ENCODE measurements around the gene ADAM12. TPM values are rescaled to one million over a fixed set of nuclear protein-coding genes. Genes with fewer than 3 reads are reported as not detected.

The ADAM12 gene
- polyA plus RNA-seq, 1 of the 3 experiments (the other 2 are of a cell fraction), result 25.0 TPM

DNA sequence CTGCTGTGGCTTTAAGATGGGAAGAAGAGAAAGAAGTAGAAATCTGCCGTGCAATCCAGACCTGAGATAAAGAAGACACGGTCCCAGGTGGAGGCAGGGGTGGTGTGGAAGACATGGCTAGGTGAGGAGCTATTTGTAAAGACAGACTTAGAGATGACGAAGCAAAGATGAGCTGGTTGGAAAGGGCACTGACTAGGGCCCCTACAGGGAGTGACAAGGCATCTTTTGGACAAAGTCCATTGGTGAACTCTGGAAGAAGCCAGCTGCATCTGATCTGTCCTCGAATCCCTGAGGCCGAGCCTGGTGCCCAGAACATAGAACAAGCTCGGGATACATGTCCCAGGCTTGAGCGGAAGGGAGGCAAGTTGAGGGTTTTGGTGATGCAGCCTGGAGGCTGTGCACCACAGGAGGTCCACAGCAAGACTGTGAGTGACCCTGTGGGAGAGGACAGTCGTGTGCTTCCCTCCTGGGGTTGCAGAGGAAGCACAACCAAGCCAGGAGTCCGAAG lies 191.2 kb downstream of the ADAM12 start:
- H3K79me2 ChIP-seq (ENCODE audit: insufficient read depth), result no peaks in the 10 kb centered on the region
- H4K20me1 ChIP-seq (ENCODE audit: insufficient read depth), result no peaks in the 10 kb centered on the region
- no peaks in the 10 kb centered on the region for H3K36me3 ChIP-seq (replicated peaks in 1 of 2; ENCODE audit: control insufficient read depth in 1 of 2, insufficient read depth in 2 of 2, low read length in 1 of 2)
- H3K27me3 ChIP-seq (ENCODE audit: insufficient read depth), result no peaks in the 10 kb centered on the region
- peaks cover 18% of the 10 kb centered on the region for H3F3A ChIP-seq (replicated peaks; ENCODE audit: insufficient read depth)
- no peak overlapping the region for H3K9ac ChIP-seq
- ChIA-PET POLR2A (no interaction called here), CTCF (no interaction called here)
- TF ChIP-seq IRF3 (IDR thresholded peaks at IDR 0.05; ENCODE audit: low read depth, low read length), result no peak
- no peak for TF ChIP-seq MEF2A (IDR thresholded peaks at IDR 0.05; ENCODE audit: borderline replicate concordance, low read depth)
- TF ChIP-seq MAX (IDR thresholded peaks at IDR 0.05; ENCODE audit: low read depth), result no peak
- TF ChIP-seq GATA2 (CRISPR knock-in tag; IDR thresholded peaks at IDR 0.05), result no peak
- TF ChIP-seq FOXJ3 (CRISPR knock-in tag; IDR thresholded peaks at IDR 0.05), result no peak
- TF ChIP-seq, protein P1, sequence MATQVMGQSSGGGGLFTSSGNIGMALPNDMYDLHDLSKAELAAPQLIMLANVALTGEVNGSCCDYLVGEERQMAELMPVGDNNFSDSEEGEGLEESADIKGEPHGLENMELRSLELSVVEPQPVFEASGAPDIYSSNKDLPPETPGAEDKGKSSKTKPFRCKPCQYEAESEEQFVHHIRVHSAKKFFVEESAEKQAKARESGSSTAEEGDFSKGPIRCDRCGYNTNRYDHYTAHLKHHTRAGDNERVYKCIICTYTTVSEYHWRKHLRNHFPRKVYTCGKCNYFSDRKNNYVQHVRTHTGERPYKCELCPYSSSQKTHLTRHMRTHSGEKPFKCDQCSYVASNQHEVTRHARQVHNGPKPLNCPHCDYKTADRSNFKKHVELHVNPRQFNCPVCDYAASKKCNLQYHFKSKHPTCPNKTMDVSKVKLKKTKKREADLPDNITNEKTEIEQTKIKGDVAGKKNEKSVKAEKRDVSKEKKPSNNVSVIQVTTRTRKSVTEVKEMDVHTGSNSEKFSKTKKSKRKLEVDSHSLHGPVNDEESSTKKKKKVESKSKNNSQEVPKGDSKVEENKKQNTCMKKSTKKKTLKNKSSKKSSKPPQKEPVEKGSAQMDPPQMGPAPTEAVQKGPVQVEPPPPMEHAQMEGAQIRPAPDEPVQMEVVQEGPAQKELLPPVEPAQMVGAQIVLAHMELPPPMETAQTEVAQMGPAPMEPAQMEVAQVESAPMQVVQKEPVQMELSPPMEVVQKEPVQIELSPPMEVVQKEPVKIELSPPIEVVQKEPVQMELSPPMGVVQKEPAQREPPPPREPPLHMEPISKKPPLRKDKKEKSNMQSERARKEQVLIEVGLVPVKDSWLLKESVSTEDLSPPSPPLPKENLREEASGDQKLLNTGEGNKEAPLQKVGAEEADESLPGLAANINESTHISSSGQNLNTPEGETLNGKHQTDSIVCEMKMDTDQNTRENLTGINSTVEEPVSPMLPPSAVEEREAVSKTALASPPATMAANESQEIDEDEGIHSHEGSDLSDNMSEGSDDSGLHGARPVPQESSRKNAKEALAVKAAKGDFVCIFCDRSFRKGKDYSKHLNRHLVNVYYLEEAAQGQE (IDR thresholded peaks at IDR 0.05; ENCODE audit: low read depth, low read length), result no peak
- TF ChIP-seq YY1 (IDR thresholded peaks at IDR 0.05; ENCODE audit: low read depth), result no peak
- no peak for TF ChIP-seq RFX5 (IDR thresholded peaks at IDR 0.05; ENCODE audit: low read length)
- TF ChIP-seq, protein P2, sequence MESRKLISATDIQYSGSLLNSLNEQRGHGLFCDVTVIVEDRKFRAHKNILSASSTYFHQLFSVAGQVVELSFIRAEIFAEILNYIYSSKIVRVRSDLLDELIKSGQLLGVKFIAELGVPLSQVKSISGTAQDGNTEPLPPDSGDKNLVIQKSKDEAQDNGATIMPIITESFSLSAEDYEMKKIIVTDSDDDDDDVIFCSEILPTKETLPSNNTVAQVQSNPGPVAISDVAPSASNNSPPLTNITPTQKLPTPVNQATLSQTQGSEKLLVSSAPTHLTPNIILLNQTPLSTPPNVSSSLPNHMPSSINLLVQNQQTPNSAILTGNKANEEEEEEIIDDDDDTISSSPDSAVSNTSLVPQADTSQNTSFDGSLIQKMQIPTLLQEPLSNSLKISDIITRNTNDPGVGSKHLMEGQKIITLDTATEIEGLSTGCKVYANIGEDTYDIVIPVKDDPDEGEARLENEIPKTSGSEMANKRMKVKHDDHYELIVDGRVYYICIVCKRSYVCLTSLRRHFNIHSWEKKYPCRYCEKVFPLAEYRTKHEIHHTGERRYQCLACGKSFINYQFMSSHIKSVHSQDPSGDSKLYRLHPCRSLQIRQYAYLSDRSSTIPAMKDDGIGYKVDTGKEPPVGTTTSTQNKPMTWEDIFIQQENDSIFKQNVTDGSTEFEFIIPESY (IDR thresholded peaks at IDR 0.05; ENCODE audit: borderline replicate concordance, low read depth), result no peak
- TF ChIP-seq JUND (IDR thresholded peaks at IDR 0.05), result no peak
- TF ChIP-seq USF2 (IDR thresholded peaks at IDR 0.05; ENCODE audit: borderline replicate concordance, low read depth, low read length), result no peak
- TF ChIP-seq CHD2 (IDR thresholded peaks at IDR 0.05; ENCODE audit: low read length, partially characterized antibody), result no peak
- no peak for TF ChIP-seq TCF12 (IDR thresholded peaks at IDR 0.05)
- no peak for TF ChIP-seq MXI1 (IDR thresholded peaks at IDR 0.05; ENCODE audit: low read depth, low read length)
- TF ChIP-seq NFIC (IDR thresholded peaks at IDR 0.05; ENCODE audit: borderline replicate concordance), result no peak
- TF ChIP-seq PBX3 (IDR thresholded peaks at IDR 0.05), result no peak
- TF ChIP-seq RAD21 (IDR thresholded peaks at IDR 0.05; ENCODE audit: low read length), result no peak
- TF ChIP-seq FOXM1 (IDR thresholded peaks at IDR 0.05; ENCODE audit: low read depth), result no peak
- no peak overlapping the region for H3K27ac ChIP-seq (ENCODE audit: low read depth in 2 of 2, low read length in 1 of 2)
- DNase-seq, result no peak
- H2AFZ ChIP-seq (ENCODE audit: low read depth), result no peak overlapping the region
- WGBS (ENCODE audit: low lambda C conversion rate), result 94% methylated on average over 9 of the region's 9 CpGs
- H3K4me3 ChIP-seq (ENCODE audit: low read depth in 2 of 2, low read length in 1 of 2), result no peak overlapping the region
- H3K4me2 ChIP-seq, result no peak overlapping the region
- H3K4me1 ChIP-seq (ENCODE audit: control insufficient read depth in 1 of 2, insufficient read depth in 2 of 2, low read depth in 1 of 2, low read length in 1 of 2), result peaks cover 2 to 19% of the 10 kb centered on the region in 2 experiments; a peak in 3 of 4 replicates
- no peaks in the 10 kb centered on the region for H3K9me3 ChIP-seq
- no peaks in the 10 kb centered on the region for H3K9me2 ChIP-seq

All from SK-N-SH (cell line).